HepG2 (cell line): ENCODE results near the gene VBP1. TPM values are rescaled to one million over a fixed set of nuclear protein-coding genes. Genes with fewer than 3 reads are reported as not detected.

Experiments used
- HNRNPLL ChIP-seq: fragments of 200-400 bp; formaldehyde crosslinking; IDR thresholded peaks from 2 replicates; pipeline ENCODE4 v1.6.1; 2017; ENCODE audit warnings: mild to moderate bottlenecking, low read depth, low read length; ENCODE audit not compliant: poor library complexity, severe bottlenecking
- JUND ChIP-seq: sonication (generic); formaldehyde crosslinking; IDR thresholded peaks from 2 replicates; pipeline ENCODE4 v1.8.0; 2022; ENCODE audit warnings: mild to moderate bottlenecking, missing genetic modification reagents
- KLF13 ChIP-seq: sonication (generic); formaldehyde crosslinking; IDR thresholded peaks from 2 replicates; pipeline ENCODE4 v1.4.0; 2020; ENCODE audit warnings: mild to moderate bottlenecking, missing genetic modification reagents
- MNT ChIP-seq: fragments of 450-650 bp; IDR thresholded peaks from 2 replicates; pipeline ENCODE4 v1.6.1; 2016
- MTA3 ChIP-seq: sonication (generic); formaldehyde crosslinking; IDR thresholded peaks from 2 replicates; pipeline ENCODE4 v1.4.0; 2020; ENCODE audit warnings: missing genetic modification reagents
- POLR2AphosphoS5 ChIP-seq: IDR thresholded peaks from 2 replicates; pipeline ENCODE4 v1.6.1; 2012; ENCODE audit warnings: low read depth, low read length
- RAD51 ChIP-seq: fragments of 450-650 bp; IDR thresholded peaks from 2 replicates; pipeline ENCODE4 v1.6.1; 2016; ENCODE audit warnings: borderline replicate concordance
- SRF ChIP-seq: IDR thresholded peaks from 2 replicates; pipeline ENCODE4 v1.6.1; 2011; ENCODE audit warnings: mild to moderate bottlenecking, low read depth, low read length, moderate library complexity
- YEATS4 ChIP-seq: sonication (generic); formaldehyde crosslinking; IDR thresholded peaks from 2 replicates; pipeline ENCODE4 v1.4.0; 2020; ENCODE audit warnings: missing genetic modification reagents, borderline replicate concordance
- ZKSCAN5 ChIP-seq: sonication (generic); formaldehyde crosslinking; IDR thresholded peaks from 2 replicates; pipeline ENCODE4 v1.5.1; 2020; ENCODE audit warnings: mild to moderate bottlenecking, missing genetic modification reagents
- ZNF124 ChIP-seq: sonication (generic); formaldehyde crosslinking; IDR thresholded peaks from 2 replicates; pipeline ENCODE4 v1.4.0; 2020; ENCODE audit warnings: missing genetic modification reagents
- ZNF260 ChIP-seq: sonication (generic); formaldehyde crosslinking; IDR thresholded peaks from 2 replicates; pipeline ENCODE4 v1.4.0; 2020; ENCODE audit warnings: missing genetic modification reagents, low read depth, mild to moderate bottlenecking, borderline replicate concordance
- ZNF30 ChIP-seq: sonication (generic); formaldehyde crosslinking; IDR thresholded peaks from 2 replicates; pipeline ENCODE4 v1.5.0; 2020; ENCODE audit warnings: mild to moderate bottlenecking, missing genetic modification reagents
- ZNF543 ChIP-seq: sonication (generic); formaldehyde crosslinking; IDR thresholded peaks from 2 replicates; pipeline ENCODE4 v1.4.0; 2020; ENCODE audit warnings: mild to moderate bottlenecking, missing genetic modification reagents
- ZNF660 ChIP-seq: sonication (generic); formaldehyde crosslinking; IDR thresholded peaks from 2 replicates; pipeline ENCODE4 v1.5.1; 2020; ENCODE audit warnings: mild to moderate bottlenecking, low read depth, missing genetic modification reagents, borderline replicate concordance
- polyA plus RNA-seq, 8 experiments: library from polyadenylated mRNA; depleted of rRNA in 3 of 8; stranded (reverse) in 7 of 8; unstranded in 1 of 8; fragments of >200 nt; fragmentation: Illumina TruSeq in 4 of 8; extraction: Trizol in 4 of 8; gene quantifications; 2 replicates each; pipeline versions ENCODE4 v1.2.1 to v1.2.3, GENCODE V29; 2011 to 2016; ENCODE audit warnings: low read depth in 4 of 8, missing spikeins in 1 of 8, mixed read lengths in 1 of 8; ENCODE audit not compliant: insufficient read depth in 1 of 8
- total RNA-seq, 5 experiments: library from RNA; depleted of rRNA; stranded (reverse); fragments of >200 nt; fragmentation: Illumina TruSeq; extraction: Trizol; gene quantifications; 2 replicates each; pipeline ENCODE4 v1.2.3, GENCODE V29; 2016; ENCODE audit warnings: low read depth in 1 of 5
- TF ChIP-seq, protein P1 (sequence below): IDR thresholded peaks from 2 replicates; pipeline ENCODE4 v1.6.1; 2016; ENCODE audit warnings: low read depth, borderline replicate concordance
- TF ChIP-seq, protein P2 (sequence below): sonication (generic); formaldehyde crosslinking; IDR thresholded peaks from 2 replicates; pipeline ENCODE4 v1.4.0; 2020; ENCODE audit warnings: missing genetic modification reagents, borderline replicate concordance
- TF ChIP-seq, protein P3 (sequence below), 2 experiments: sonication (generic) in 1 of 2; formaldehyde crosslinking in 1 of 2; IDR thresholded peaks; 2 replicates each; pipeline versions ENCODE4 v1.4.0 to v1.6.1; 2016 to 2020; ENCODE audit warnings: borderline replicate concordance in 1 of 2, low read depth in 1 of 2, mild to moderate bottlenecking in 1 of 2, missing genetic modification reagents in 1 of 2
- TF ChIP-seq, protein P4 (sequence below): sonication (generic); formaldehyde crosslinking; IDR thresholded peaks from 2 replicates; pipeline ENCODE4 v1.5.0; 2020; ENCODE audit warnings: missing genetic modification reagents

Gene VBP1
- total and polyA plus RNA-seq, 2 of the 13 experiments (the other 11 are each of a cell fraction or from before 2014, with no cell fraction given) = 20.4 to 72.6 TPM

- TF ChIP-seq ZNF543 (CRISPR knock-in tag) (no peak), ZNF660 (CRISPR knock-in tag) (no peak), YEATS4 (CRISPR knock-in tag) (no peak), HNRNPLL (peak; percentile 60), RAD51 (no peak), JUND (CRISPR knock-in tag) (no peak), POLR2AphosphoS5 (peak; percentile 58), ZNF124 (CRISPR knock-in tag) (no peak), ZNF260 (CRISPR knock-in tag) (no peak), MNT (no peak), SRF (no peak), ZKSCAN5 (CRISPR knock-in tag) (no peak), KLF13 (CRISPR knock-in tag) (no peak), ZNF30 (CRISPR knock-in tag) (no peak), MTA3 (CRISPR knock-in tag) (no peak)
- TF ChIP-seq, protein P1, sequence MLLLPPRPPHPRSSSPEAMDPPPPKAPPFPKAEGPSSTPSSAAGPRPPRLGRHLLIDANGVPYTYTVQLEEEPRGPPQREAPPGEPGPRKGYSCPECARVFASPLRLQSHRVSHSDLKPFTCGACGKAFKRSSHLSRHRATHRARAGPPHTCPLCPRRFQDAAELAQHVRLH (CRISPR knock-in tag) = no peak
- TF ChIP-seq, protein P2, sequence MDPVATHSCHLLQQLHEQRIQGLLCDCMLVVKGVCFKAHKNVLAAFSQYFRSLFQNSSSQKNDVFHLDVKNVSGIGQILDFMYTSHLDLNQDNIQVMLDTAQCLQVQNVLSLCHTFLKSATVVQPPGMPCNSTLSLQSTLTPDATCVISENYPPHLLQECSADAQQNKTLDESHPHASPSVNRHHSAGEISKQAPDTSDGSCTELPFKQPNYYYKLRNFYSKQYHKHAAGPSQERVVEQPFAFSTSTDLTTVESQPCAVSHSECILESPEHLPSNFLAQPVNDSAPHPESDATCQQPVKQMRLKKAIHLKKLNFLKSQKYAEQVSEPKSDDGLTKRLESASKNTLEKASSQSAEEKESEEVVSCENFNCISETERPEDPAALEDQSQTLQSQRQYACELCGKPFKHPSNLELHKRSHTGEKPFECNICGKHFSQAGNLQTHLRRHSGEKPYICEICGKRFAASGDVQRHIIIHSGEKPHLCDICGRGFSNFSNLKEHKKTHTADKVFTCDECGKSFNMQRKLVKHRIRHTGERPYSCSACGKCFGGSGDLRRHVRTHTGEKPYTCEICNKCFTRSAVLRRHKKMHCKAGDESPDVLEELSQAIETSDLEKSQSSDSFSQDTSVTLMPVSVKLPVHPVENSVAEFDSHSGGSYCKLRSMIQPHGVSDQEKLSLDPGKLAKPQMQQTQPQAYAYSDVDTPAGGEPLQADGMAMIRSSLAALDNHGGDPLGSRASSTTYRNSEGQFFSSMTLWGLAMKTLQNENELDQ (CRISPR knock-in tag) = no peak
- TF ChIP-seq, protein P3, sequence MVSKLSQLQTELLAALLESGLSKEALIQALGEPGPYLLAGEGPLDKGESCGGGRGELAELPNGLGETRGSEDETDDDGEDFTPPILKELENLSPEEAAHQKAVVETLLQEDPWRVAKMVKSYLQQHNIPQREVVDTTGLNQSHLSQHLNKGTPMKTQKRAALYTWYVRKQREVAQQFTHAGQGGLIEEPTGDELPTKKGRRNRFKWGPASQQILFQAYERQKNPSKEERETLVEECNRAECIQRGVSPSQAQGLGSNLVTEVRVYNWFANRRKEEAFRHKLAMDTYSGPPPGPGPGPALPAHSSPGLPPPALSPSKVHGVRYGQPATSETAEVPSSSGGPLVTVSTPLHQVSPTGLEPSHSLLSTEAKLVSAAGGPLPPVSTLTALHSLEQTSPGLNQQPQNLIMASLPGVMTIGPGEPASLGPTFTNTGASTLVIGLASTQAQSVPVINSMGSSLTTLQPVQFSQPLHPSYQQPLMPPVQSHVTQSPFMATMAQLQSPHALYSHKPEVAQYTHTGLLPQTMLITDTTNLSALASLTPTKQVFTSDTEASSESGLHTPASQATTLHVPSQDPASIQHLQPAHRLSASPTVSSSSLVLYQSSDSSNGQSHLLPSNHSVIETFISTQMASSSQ (IDR thresholded peaks at IDR 0.05; ENCODE audit: low read depth) = no peak
- TF ChIP-seq, protein P3 (CRISPR knock-in tag; IDR thresholded peaks at IDR 0.05; ENCODE audit: borderline replicate concordance) = no peak
- TF ChIP-seq, protein P4, sequence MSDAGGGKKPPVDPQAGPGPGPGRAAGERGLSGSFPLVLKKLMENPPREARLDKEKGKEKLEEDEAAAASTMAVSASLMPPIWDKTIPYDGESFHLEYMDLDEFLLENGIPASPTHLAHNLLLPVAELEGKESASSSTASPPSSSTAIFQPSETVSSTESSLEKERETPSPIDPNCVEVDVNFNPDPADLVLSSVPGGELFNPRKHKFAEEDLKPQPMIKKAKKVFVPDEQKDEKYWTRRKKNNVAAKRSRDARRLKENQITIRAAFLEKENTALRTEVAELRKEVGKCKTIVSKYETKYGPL (CRISPR knock-in tag) = no peak
These were observed at the start of gene VBP1 (continued) for GRCh38 chrX:155216179-155216939.
